Fibroblast of pulmonary artery (primary cell): ENCODE data around the gene COMP.

Source experiments
- DNase-seq: peaks from one replicate; pipeline ENCODE4 v3.0.0-alpha.2; 2010; ENCODE audit warnings: low read depth
- H3K4me3 ChIP-seq: replicated peaks from 2 replicates; pipeline ENCODE4 v1.5.1; 2011; ENCODE audit warnings: low read depth, mild to moderate bottlenecking, control low read depth, low read length, moderate library complexity
- TF ChIP-seq, protein P1 (sequence below): IDR thresholded peaks from 2 replicates; pipeline ENCODE4 v1.5.1; 2011; ENCODE audit warnings: mild to moderate bottlenecking, control low read depth, low read length, inconsistent platforms; ENCODE audit errors: missing control alignments

COMP gene

DNA sequence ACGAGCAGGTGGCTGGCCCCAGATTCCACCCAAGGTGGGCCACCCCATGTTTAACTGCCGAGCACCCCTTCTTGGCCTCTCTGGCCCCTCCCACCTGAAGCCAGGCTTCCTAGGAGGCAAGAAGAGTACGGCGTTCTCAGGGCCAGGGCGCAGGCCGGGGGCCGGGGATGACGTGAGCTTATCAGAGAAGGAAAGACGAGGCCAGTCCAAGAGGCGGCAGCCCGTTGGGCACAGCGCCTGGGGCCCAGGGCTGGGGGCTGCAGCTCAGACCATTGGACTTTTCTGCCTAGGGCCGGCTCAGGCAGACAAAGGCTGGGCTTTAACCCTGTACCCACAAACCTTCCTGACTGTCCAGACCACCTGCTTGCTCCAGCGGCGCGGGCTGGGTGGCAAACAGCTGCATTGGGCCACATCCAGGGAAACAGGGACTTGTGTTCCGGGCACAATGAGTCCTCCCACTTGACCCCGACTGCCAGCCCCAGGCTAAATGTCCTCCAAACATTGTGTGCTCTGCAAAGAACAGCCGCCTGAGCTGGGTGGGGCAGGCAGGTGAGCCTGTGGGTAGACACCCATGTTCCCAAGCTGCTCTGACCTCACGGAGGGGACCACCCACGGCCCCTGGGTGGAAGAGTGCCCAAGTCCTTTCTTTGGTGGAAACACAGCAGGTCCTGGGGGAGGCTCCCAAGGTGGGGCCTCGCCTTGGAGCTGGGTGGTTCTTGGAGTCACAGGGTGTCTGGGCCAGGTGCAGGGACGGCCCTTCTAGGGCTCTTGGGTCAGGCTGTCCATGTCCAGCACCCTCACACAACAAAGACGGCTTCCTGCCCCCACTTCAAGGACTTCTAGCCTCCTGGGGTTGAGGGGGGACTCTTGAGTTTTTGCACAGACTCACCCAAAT, 21.9 kb downstream of the COMP start:
- TF ChIP-seq, protein P1, sequence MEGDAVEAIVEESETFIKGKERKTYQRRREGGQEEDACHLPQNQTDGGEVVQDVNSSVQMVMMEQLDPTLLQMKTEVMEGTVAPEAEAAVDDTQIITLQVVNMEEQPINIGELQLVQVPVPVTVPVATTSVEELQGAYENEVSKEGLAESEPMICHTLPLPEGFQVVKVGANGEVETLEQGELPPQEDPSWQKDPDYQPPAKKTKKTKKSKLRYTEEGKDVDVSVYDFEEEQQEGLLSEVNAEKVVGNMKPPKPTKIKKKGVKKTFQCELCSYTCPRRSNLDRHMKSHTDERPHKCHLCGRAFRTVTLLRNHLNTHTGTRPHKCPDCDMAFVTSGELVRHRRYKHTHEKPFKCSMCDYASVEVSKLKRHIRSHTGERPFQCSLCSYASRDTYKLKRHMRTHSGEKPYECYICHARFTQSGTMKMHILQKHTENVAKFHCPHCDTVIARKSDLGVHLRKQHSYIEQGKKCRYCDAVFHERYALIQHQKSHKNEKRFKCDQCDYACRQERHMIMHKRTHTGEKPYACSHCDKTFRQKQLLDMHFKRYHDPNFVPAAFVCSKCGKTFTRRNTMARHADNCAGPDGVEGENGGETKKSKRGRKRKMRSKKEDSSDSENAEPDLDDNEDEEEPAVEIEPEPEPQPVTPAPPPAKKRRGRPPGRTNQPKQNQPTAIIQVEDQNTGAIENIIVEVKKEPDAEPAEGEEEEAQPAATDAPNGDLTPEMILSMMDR, result no peak
- DNase-seq, result no peak
- no peak overlapping the region for H3K4me3 ChIP-seq

DNA sequence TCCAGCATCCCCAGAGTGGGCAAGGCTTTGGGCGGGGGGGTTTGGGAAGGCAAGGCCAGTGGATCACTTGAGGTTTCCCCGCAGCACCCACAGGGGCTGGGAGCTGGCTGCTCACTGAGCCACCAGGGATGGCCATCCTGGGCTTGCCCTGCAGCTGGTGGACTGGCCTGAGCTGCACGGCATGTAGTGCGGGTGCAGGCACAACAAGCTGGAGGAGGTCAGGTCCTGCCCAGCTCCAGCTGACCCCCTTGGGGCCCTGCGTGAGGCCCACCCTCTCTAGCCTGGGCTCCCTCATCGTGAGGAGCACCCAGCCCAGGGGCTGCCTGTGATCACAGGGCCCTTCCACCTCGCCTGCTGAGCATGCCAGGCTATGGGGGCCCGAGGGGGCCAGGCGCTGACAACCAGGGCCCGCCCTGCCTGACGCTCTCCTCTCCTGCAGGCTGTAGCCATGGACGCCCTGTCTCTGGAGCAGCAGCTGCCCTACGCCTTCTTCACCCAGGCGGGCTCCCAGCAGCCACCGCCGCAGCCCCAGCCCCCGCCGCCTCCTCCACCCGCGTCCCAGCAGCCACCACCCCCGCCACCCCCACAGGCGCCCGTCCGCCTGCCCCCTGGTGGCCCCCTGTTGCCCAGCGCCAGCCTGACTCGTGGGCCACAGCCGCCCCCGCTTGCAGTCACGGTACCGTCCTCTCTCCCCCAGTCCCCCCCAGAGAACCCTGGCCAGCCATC, 22.9 kb downstream of the COMP start:
- DNase-seq, result no peak
- no peak overlapping the region for H3K4me3 ChIP-seq
- TF ChIP-seq, protein P1, result no peak

DNA sequence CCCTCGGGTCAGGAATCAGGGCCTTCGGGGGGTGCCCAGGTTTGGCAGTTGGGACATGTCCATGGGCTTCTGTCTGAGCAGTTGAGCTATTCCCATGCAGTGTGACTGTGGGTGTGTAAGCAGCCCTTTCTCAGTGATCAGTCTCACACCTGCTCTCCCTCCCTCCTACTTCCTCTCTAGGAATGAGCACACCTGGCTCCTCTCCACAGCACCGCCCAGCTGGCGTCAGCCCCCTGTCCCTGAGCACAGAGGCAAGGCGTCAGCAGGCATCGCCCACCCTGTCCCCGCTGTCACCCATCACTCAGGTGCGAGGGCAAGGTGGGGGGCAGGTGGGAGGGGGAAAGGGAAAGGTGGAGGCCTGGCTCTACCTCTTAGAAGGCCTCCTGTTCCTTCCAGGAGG, 25.9 kb downstream of the COMP start:
- TF ChIP-seq, protein P1, result no peak
- no peak overlapping the region for H3K4me3 ChIP-seq
- no peak for DNase-seq

DNA sequence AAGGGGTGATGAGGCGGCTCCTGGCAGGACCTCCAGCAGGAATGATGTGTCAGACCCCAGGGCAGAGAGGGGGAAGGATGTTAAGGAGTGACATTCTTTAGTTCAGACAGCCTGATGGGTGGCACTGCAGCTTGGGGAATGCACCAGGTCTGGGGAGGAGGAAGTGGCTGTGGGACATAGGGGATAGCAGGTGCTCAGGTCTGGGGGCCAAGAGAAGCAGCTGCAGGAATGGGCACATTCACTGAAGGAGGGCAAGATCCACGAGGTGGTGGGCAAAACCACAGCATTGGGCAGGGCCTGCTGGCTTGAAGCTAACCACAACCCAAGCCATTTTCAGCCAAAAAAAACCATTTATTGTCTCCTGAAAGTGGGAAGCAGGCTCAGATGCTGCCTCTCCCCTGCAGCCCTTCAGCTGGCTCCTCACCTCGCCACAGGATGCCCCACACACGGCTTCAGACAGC, 26.5 kb downstream of the COMP start:
- no peak overlapping the region for H3K4me3 ChIP-seq
- TF ChIP-seq, protein P1, result no peak
- no peak for DNase-seq

DNA sequence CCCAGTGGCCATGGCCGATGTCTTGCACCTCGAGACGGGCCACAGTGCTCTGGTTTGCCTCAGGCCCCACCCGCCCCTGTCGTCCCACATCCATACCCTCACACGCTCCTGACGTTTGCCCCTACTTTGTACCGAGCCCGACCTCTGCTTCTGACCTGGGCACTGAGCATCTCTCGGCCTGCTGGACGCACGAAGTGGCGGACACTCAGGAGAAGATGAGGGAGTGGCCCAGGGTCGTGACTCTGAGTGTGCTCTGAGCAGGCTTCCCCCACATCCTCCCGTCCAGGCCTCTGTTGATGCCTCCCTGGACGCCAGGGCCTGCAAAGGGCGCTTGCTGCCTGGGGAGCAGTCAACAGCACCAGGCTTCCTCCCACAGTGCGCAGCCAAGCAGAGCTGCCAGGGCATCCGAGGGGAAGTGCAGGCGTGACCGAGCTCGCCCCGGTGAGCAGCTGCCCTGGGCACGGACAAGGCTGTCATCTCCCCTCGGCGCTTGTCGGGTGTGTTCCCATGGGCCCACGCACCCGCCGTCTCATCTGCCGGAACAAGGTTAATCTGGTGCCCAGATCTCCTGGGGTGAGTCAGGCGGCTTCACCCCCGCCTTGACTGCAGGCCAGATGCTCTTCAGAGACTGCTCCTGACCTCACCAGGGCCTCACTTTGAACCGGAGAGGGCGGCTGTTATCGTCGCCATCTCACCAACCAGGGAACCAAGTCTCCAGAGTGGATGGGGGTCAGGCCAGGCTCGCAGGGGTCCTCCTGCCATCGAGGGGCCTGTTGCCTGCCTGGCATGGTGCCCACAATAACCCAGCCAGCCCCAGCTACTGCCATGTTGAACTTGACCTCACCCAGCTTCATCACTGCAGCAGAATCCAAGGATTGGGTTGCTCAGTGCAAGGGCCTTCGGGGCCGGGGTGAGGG, 27.2 kb downstream of the COMP start:
- TF ChIP-seq, protein P1, result no peak
- no peak overlapping the region for H3K4me3 ChIP-seq
- no peak for DNase-seq
